Activated T-cell treated with anti-CD3 and anti-CD28 coated beads, Interleukin-2, amount 50 U/mL, for 4 hours (primary cell): ENCODE results near the gene IFT122. TPM values are rescaled to one million over a fixed set of nuclear protein-coding genes. Genes with fewer than 3 reads are reported as not detected.
"Not testable (repeated sequence)": the region's sequence is repeated elsewhere in the genome, so short reads cannot be mapped to it uniquely, and the experiment has no call there.

Experiments
- ATAC-seq, 2 donors: fragments of 200-7000 bp; cut with Tn5 transposase; one replicate each; pipeline ENCODE4 v1.10.0; 2021
- DNase-seq: peaks from one replicate; pipeline ENCODE4 v3.0.0-alpha.2; 2020
- H3K27me3 Mint-ChIP-seq: one replicate; pipeline ENCODE4 v1.8.0; 2021; ENCODE audit warnings: low read depth, mixed read lengths
- H3K36me3 Mint-ChIP-seq: one replicate; pipeline ENCODE4 v1.8.0; 2022; ENCODE audit warnings: mixed read lengths; ENCODE audit not compliant: insufficient read depth
- H3K4me1 Mint-ChIP-seq: one replicate; pipeline ENCODE4 v1.8.0; 2021; ENCODE audit warnings: low read depth, mixed read lengths
- H3K4me3 Mint-ChIP-seq: one replicate; pipeline ENCODE4 v1.8.0; 2021; ENCODE audit warnings: mild to moderate bottlenecking, moderate library complexity, mixed read lengths
- H3K9me3 Mint-ChIP-seq: one replicate; pipeline ENCODE4 v1.8.0; 2021; ENCODE audit warnings: mixed read lengths
- total RNA-seq, 3 donors: library from RNA; stranded (reverse); gene quantifications; one replicate each; pipeline ENCODE4 v1.2.1, GENCODE V29; 2021

The IFT122 gene
- total RNA-seq, 3 donors from 2014 or later = 8.7 to 9.7 (median 8.9) TPM

- no peak for DNase-seq
- Mint-ChIP-seq H3K9me3 (no peaks in the 10 kb centered on the region), H3K36me3 (no peaks in the 10 kb centered on the region), H3K4me3 (no peak overlapping the region), H3K4me1 (no peaks in the 10 kb centered on the region), H3K27me3 (no peaks in the 10 kb centered on the region)
- ATAC-seq = no peak
Observed at GRCh38 chr3:129539206-129539605, 99.2 kb downstream of the IFT122 start.

GRCh38 chr3:129540776-129541516, 100.9 kb downstream of the IFT122 start:
- DNase-seq = no peak
- H3K27me3 Mint-ChIP-seq = no peaks in the 10 kb centered on the region
- H3K36me3 Mint-ChIP-seq = no peaks in the 10 kb centered on the region
- no peak overlapping the region for H3K4me3 Mint-ChIP-seq
- H3K4me1 Mint-ChIP-seq = no peaks in the 10 kb centered on the region
- H3K9me3 Mint-ChIP-seq = no peaks in the 10 kb centered on the region
- no peak for ATAC-seq

GRCh38 chr3:129542747-129543146, 102.7 kb downstream of the IFT122 start:
- Mint-ChIP-seq H3K4me3 (no peak overlapping the region), H3K4me1 (no peaks in the 10 kb centered on the region), H3K36me3 (no peaks in the 10 kb centered on the region), H3K27me3 (no peaks in the 10 kb centered on the region), H3K9me3 (no peaks in the 10 kb centered on the region)
- no peak for DNase-seq
- ATAC-seq = no peak

GRCh38 chr3:129543156-129543790, 103.2 kb downstream of the IFT122 start, which contains the start of gene H1-8:
Gene H1-8 (plus strand): TSS chr3:129543175. CDS start chr3:129543219, 44 bp downstream.
- Mint-ChIP-seq H3K36me3 (no peaks in the 10 kb centered on the region), H3K4me3 (no peak within 1 kb of the TSS), H3K4me1 (no peaks in the 10 kb centered on the region), H3K9me3 (no peaks in the 10 kb centered on the region), H3K27me3 (no peaks in the 10 kb centered on the region)
- DNase-seq (no peak), ATAC-seq (no peak)

- H3K9me3 Mint-ChIP-seq = no peaks in the 10 kb centered on the region
- no peaks in the 10 kb centered on the region for H3K36me3 Mint-ChIP-seq
- H3K4me3 Mint-ChIP-seq = no peak overlapping the region
- H3K27me3 Mint-ChIP-seq = no peaks in the 10 kb centered on the region
- no peaks in the 10 kb centered on the region for H3K4me1 Mint-ChIP-seq
- ATAC-seq (no peak), DNase-seq (no peak)
Observed at GRCh38 chr3:129543999-129544398, 104.0 kb downstream of the IFT122 start.

- DNase-seq, ATAC-seq, H3K36me3 Mint-ChIP-seq: not testable (repeated sequence)
Observed at GRCh38 chr3:129545951-129546350, 105.9 kb downstream of the IFT122 start.

GRCh38 chr3:129547241-129547640, 107.2 kb downstream of the IFT122 start:
- Mint-ChIP-seq H3K9me3 (no peaks in the 10 kb centered on the region), H3K4me3 (no peak overlapping the region), H3K4me1 (no peaks in the 10 kb centered on the region)

More at GRCh38 chr3:129545951-129546350, 105.9 kb downstream of the IFT122 start:
- H3K27me3 Mint-ChIP-seq, H3K4me3 Mint-ChIP-seq, H3K9me3 Mint-ChIP-seq, H3K4me1 Mint-ChIP-seq: not testable (repeated sequence)

GRCh38 chr3:129548104-129548965, 108.3 kb downstream of the IFT122 start:
- H3K27me3 Mint-ChIP-seq = peaks cover 5% of the 10 kb centered on the region
- ATAC-seq = no peak
- DNase-seq = no peak
- no peak overlapping the region for H3K4me3 Mint-ChIP-seq
- H3K36me3 Mint-ChIP-seq = no peaks in the 10 kb centered on the region
- H3K9me3 Mint-ChIP-seq = no peaks in the 10 kb centered on the region
- H3K4me1 Mint-ChIP-seq = no peaks in the 10 kb centered on the region

More at GRCh38 chr3:129547241-129547640, 107.2 kb downstream of the IFT122 start:
- ATAC-seq (no peak), DNase-seq (no peak)
- H3K36me3 Mint-ChIP-seq = no peaks in the 10 kb centered on the region
- no peaks in the 10 kb centered on the region for H3K27me3 Mint-ChIP-seq

GRCh38 chr3:129549006-129549800, 109.2 kb downstream of the IFT122 start:
- Mint-ChIP-seq H3K36me3 (no peaks in the 10 kb centered on the region), H3K4me1 (peaks cover 6% of the 10 kb centered on the region), H3K4me3 (no peak overlapping the region), H3K9me3 (no peaks in the 10 kb centered on the region), H3K27me3 (peaks cover 5% of the 10 kb centered on the region)
- DNase-seq (no peak), ATAC-seq (no peak)

GRCh38 chr3:129549805-129550204, 109.8 kb downstream of the IFT122 start:
- ATAC-seq (no peak), DNase-seq (no peak)
- peaks cover 10% of the 10 kb centered on the region for H3K4me1 Mint-ChIP-seq
- no peak overlapping the region for H3K4me3 Mint-ChIP-seq
- no peaks in the 10 kb centered on the region for H3K36me3 Mint-ChIP-seq
- H3K27me3 Mint-ChIP-seq = peaks cover 6% of the 10 kb centered on the region
- no peaks in the 10 kb centered on the region for H3K9me3 Mint-ChIP-seq

- H3K4me3 Mint-ChIP-seq = no peak overlapping the region
- ATAC-seq (no peak), DNase-seq (no peak)
- no peaks in the 10 kb centered on the region for H3K36me3 Mint-ChIP-seq
- H3K27me3 Mint-ChIP-seq = peaks cover 6% of the 10 kb centered on the region
- peaks cover 10% of the 10 kb centered on the region for H3K4me1 Mint-ChIP-seq
- H3K9me3 Mint-ChIP-seq = no peaks in the 10 kb centered on the region
Observed at GRCh38 chr3:129552287-129553050, 112.4 kb downstream of the IFT122 start.

GRCh38 chr3:129553171-129553570, 113.1 kb downstream of the IFT122 start:
- Mint-ChIP-seq H3K9me3 (no peaks in the 10 kb centered on the region), H3K4me1 (peaks cover 13% of the 10 kb centered on the region), H3K36me3 (no peaks in the 10 kb centered on the region), H3K27me3 (peaks cover 6% of the 10 kb centered on the region), H3K4me3 (no peak overlapping the region)
- no peak for DNase-seq
- no peak for ATAC-seq

- Mint-ChIP-seq H3K27me3 (peaks cover 6% of the 10 kb centered on the region), H3K36me3 (no peaks in the 10 kb centered on the region), H3K4me3 (peak overlapping the region; percentile 12), H3K4me1 (peaks cover 16% of the 10 kb centered on the region), H3K9me3 (no peaks in the 10 kb centered on the region)
- DNase-seq = no peak
- ATAC-seq = no peak
Observed at GRCh38 chr3:129553719-129554118, 113.7 kb downstream of the IFT122 start.
